AG04450 (cell line): ENCODE results near the gene KRTAP5-2. TPM values are rescaled to one million over a fixed set of nuclear protein-coding genes. Genes with fewer than 3 reads are reported as not detected.

Experiments
- CTCF ChIA-PET: fragments of 300-600, 350-600 bp; formaldehyde crosslinking; extraction: SDS; loops from one replicate; lab custom pipeline; 2022; ENCODE audit warnings: antibody characterized with exemption, inconsistent platforms; lab: Charles Lee
- POLR2A ChIA-PET: fragments of 350-600 bp; formaldehyde crosslinking; extraction: SDS; loops from one replicate; lab custom pipeline; 2021; ENCODE audit warnings: antibody characterized with exemption, inconsistent platforms; lab: Yijun Ruan, JAX
- DNase-seq: peaks from one replicate; pipeline ENCODE4 v3.0.0-alpha.2; 2011; ENCODE audit warnings: low read depth, low spot score
- H3K27ac ChIP-seq: one replicate; pipeline ENCODE4 v1.5.1; 2012; ENCODE audit warnings: low read depth, low read length, control low read depth
- H3K27me3 ChIP-seq: one replicate; pipeline ENCODE4 v1.6.0; 2012; ENCODE audit warnings: low read length; ENCODE audit not compliant: control insufficient read depth, insufficient read depth
- H3K4me3 ChIP-seq: 2 replicates; pipeline ENCODE4 v1.5.1; 2011; ENCODE audit warnings: mild to moderate bottlenecking, low read depth, low read length, control low read depth
- H3K9me3 ChIP-seq: 2 replicates; pipeline ENCODE4 v1.5.1; 2012; ENCODE audit warnings: low read length; ENCODE audit not compliant: control insufficient read depth, insufficient read depth
- polyA plus RNA-seq: library from polyadenylated mRNA; depleted of rRNA; stranded (reverse); fragments of >200 nt; gene quantifications from 2 replicates; pipeline ENCODE4 v1.2.3, GENCODE V29; 2011
- TF ChIP-seq, protein P1 (sequence below): IDR thresholded peaks from 2 replicates; pipeline ENCODE4 v1.5.1; 2011; ENCODE audit warnings: low read depth, low read length, control low read depth, inconsistent platforms

The KRTAP5-2 gene
- polyA plus RNA-seq, 1 experiment: not detected

DNA sequence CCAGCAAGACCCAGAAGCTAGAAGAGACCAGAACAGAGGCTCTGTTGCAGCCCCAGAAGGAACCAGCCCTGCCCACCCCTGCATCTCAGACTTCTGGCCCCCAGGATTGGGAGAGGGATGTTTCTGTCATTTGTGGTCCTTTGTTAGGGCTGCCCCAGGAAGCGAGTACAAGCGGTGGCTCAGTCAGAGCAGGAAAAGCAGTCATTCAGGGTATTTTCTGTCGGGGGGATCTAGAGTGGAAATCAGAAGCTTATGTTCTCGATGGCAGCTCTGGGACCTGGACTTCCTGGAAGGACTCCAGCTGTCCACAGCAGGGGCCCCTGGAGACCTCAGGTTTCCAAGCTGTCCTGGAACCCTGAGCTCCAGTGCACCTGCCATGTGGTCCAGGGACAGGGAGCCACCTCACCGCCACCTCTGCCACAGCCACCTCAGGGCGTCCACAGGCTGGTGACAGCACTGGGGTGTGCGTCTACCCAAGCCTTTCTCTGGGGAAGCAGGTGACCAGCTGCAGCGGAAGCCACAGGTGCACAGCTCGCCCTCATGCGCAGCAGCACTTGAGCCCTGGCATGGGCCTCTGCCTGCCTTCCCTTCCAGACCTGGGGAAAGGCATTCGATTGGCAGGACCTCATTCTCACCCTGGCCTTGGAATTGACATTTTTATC, 34.1 kb upstream of the KRTAP5-2 start:
- POLR2A ChIA-PET: no interaction called here
- H3K27me3 ChIP-seq: peaks cover 41% of the 10 kb centered on the region
- H3K4me3 ChIP-seq: no peak overlapping the region
- CTCF ChIA-PET: interaction anchor here (0.7 to 1.7 kb wide), 4 partner anchors 9 to 37 kb away, joined by 4 to 7 read pairs (median 5); no protein-coding TSS in a partner anchor
- no peak overlapping the region for H3K27ac ChIP-seq
- TF ChIP-seq, protein P1, sequence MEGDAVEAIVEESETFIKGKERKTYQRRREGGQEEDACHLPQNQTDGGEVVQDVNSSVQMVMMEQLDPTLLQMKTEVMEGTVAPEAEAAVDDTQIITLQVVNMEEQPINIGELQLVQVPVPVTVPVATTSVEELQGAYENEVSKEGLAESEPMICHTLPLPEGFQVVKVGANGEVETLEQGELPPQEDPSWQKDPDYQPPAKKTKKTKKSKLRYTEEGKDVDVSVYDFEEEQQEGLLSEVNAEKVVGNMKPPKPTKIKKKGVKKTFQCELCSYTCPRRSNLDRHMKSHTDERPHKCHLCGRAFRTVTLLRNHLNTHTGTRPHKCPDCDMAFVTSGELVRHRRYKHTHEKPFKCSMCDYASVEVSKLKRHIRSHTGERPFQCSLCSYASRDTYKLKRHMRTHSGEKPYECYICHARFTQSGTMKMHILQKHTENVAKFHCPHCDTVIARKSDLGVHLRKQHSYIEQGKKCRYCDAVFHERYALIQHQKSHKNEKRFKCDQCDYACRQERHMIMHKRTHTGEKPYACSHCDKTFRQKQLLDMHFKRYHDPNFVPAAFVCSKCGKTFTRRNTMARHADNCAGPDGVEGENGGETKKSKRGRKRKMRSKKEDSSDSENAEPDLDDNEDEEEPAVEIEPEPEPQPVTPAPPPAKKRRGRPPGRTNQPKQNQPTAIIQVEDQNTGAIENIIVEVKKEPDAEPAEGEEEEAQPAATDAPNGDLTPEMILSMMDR: no peak
- DNase-seq: no peak
- H3K9me3 ChIP-seq: no peaks in the 10 kb centered on the region

DNA sequence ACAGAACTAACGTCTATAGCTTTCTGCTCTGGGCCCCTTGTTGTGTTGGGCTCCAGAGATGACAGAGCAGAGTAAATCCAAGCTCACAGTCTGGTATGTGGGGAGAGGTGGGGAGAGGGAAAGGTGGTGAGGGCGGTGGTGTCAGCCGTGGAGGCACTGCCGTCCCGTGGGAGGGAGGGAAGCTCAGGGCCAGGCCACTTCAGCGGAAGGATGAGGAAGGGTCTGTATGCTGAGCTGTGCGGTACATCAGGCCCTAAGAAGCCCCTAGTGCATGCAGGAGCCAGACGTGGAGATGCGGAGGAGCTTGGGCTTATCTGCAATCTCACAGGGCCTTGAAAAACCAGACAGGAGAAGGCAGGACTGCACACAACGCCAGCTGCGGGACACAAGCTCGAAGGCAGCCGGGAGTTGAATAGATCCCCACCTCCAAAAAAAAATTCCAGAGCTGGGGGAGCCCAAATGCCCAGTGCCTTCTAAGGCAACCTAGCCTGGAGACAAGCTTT, 33.0 kb upstream of the KRTAP5-2 start:
- no peak overlapping the region for H3K27ac ChIP-seq
- H3K9me3 ChIP-seq: no peaks in the 10 kb centered on the region
- peaks cover 42% of the 10 kb centered on the region for H3K27me3 ChIP-seq
- no peak overlapping the region for H3K4me3 ChIP-seq
- CTCF ChIA-PET: interaction anchor here (1.0 to 2.9 kb wide), 6 partner anchors 8 to 85 kb away, joined by 3 to 15 read pairs (median 6); no protein-coding TSS in a partner anchor
- DNase-seq: no peak
- TF ChIP-seq, protein P1: no peak
- POLR2A ChIA-PET: no interaction called here

- H3K27ac ChIP-seq: no peak overlapping the region
- ChIA-PET CTCF (interaction anchor here (1.0 to 2.9 kb wide), 6 partner anchors 9 to 84 kb away, joined by 3 to 15 read pairs (median 6); no protein-coding TSS in a partner anchor), POLR2A (no interaction called here)
- peaks cover 51% of the 10 kb centered on the region for H3K27me3 ChIP-seq
- H3K9me3 ChIP-seq: no peaks in the 10 kb centered on the region
- TF ChIP-seq, protein P1: no peak
- no peak for DNase-seq
- no peak overlapping the region for H3K4me3 ChIP-seq
Observed at GRCh38 chr11:1630271-1630670, 32.2 kb upstream of the KRTAP5-2 start.

- TF ChIP-seq, protein P1: no peak
- no peaks in the 10 kb centered on the region for H3K9me3 ChIP-seq
- POLR2A ChIA-PET: no interaction called here
- CTCF ChIA-PET: interaction anchor here (1.0 to 2.9 kb wide), 4 partner anchors 10 to 83 kb away, joined by 3 to 15 read pairs (median 6); no protein-coding TSS in a partner anchor
- no peak within 1 kb of the TSS for H3K4me3 ChIP-seq
- no peak for DNase-seq
- H3K27me3 ChIP-seq: peaks cover 56% of the 10 kb centered on the region
- H3K27ac ChIP-seq: no peak within 1 kb of the TSS
Observed at GRCh38 chr11:1629326-1630185, 31.5 kb upstream of the KRTAP5-2 start, which contains the start of gene KRTAP5-5. Gene KRTAP5-5, plus strand, starts transcription at chr11:1629775. Its CDS starts 66 bp downstream, at chr11:1629841.
